Mesenchymal stem cell (in vitro differentiated cells and primary cell): ENCODE measurements around the gene VMAC.
A peak's percentile ranks its signal among the peaks of the same experiment; 100 is the strongest.

Experiments used
- DNase-seq: peaks from one replicate; pipeline ENCODE4 v3.0.0-alpha.2; 2013
- H2AFZ ChIP-seq: one replicate; pipeline ENCODE4 v1.6.1; 2013; ENCODE audit warnings: low read depth, mild to moderate bottlenecking, control low read depth, inconsistent platforms, low read length, moderate library complexity
- H2AK5ac ChIP-seq: 2 replicates; pipeline ENCODE4 v1.6.1; 2013; ENCODE audit warnings: low read length, moderate library complexity, mild to moderate bottlenecking, inconsistent platforms; ENCODE audit not compliant: severe bottlenecking
- H2BK120ac ChIP-seq: one replicate; pipeline ENCODE4 v1.6.1; 2013; ENCODE audit warnings: low read depth, mild to moderate bottlenecking, inconsistent platforms, low read length, moderate library complexity
- H2BK12ac ChIP-seq, 2 experiments: one replicate each; pipeline ENCODE4 v1.6.1; 2013; ENCODE audit warnings: inconsistent platforms in 2 of 2, low read length in 2 of 2, mild to moderate bottlenecking in 2 of 2, moderate library complexity in 2 of 2, control low read depth in 1 of 2
- H2BK15ac ChIP-seq: one replicate; pipeline ENCODE4 v1.6.1; 2013; ENCODE audit warnings: mild to moderate bottlenecking, low read depth, inconsistent platforms; ENCODE audit not compliant: poor library complexity, severe bottlenecking
- H2BK5ac ChIP-seq: 2 replicates; pipeline ENCODE4 v1.6.1; 2013; ENCODE audit warnings: low read depth, mild to moderate bottlenecking, low read length, control low read depth, inconsistent platforms; ENCODE audit not compliant: poor library complexity, severe bottlenecking
- H3K14ac ChIP-seq, 2 experiments: one replicate each; pipeline ENCODE4 v1.6.1; 2013; ENCODE audit warnings: inconsistent platforms in 2 of 2, low read length in 2 of 2, control low read depth in 1 of 2, mild to moderate bottlenecking in 1 of 2, moderate library complexity in 1 of 2
- H3K18ac ChIP-seq, 2 experiments: one replicate each; pipeline ENCODE4 v1.6.1; 2013; ENCODE audit warnings: inconsistent platforms in 2 of 2, low read length in 2 of 2, control low read depth in 1 of 2, low read depth in 1 of 2, mild to moderate bottlenecking in 1 of 2
- H3K23ac ChIP-seq, 2 experiments: one replicate each; pipeline ENCODE4 v1.6.1; 2013; ENCODE audit warnings: inconsistent platforms in 2 of 2, low read length in 2 of 2, mild to moderate bottlenecking in 2 of 2, moderate library complexity in 2 of 2, control low read depth in 1 of 2
- H3K27ac ChIP-seq: 2 replicates; pipeline ENCODE4 v1.5.1; 2013; ENCODE audit warnings: mild to moderate bottlenecking, moderate library complexity, low read length, control low read depth, inconsistent platforms; ENCODE audit not compliant: poor library complexity, severe bottlenecking
- H3K27me3 ChIP-seq, 2 experiments: 2 replicates each; pipeline versions ENCODE4 v1.6.1 to v1.7.0; 2013; ENCODE audit warnings: low read length in 2 of 2, mild to moderate bottlenecking in 2 of 2, moderate library complexity in 2 of 2, control low read depth in 1 of 2, inconsistent platforms in 1 of 2; ENCODE audit not compliant: control insufficient read depth in 1 of 2, insufficient read depth in 1 of 2
- H3K36me3 ChIP-seq, 2 experiments: 2 replicates each; pipeline versions ENCODE4 v1.6.1 to v1.7.0; 2013; ENCODE audit warnings: low read length in 2 of 2, control low read depth in 1 of 2, inconsistent platforms in 1 of 2, low read depth in 1 of 2, mild to moderate bottlenecking in 1 of 2; ENCODE audit not compliant: insufficient read depth in 2 of 2, control insufficient read depth in 1 of 2
- H3K4ac ChIP-seq, 2 experiments: one replicate each; pipeline ENCODE4 v1.6.1; 2013; ENCODE audit warnings: inconsistent platforms in 2 of 2, low read length in 2 of 2, mild to moderate bottlenecking in 2 of 2, moderate library complexity in 2 of 2, control low read depth in 1 of 2, low read depth in 1 of 2
- H3K4me1 ChIP-seq: 2 replicates; pipeline ENCODE4 v1.6.1; 2013; ENCODE audit warnings: low read depth, low read length, control low read depth; ENCODE audit not compliant: control insufficient read depth, insufficient read depth
- H3K4me2 ChIP-seq: 2 replicates; pipeline ENCODE4 v1.6.1; 2013; ENCODE audit warnings: low read length, mild to moderate bottlenecking, inconsistent platforms; ENCODE audit not compliant: poor library complexity, severe bottlenecking
- H3K4me3 ChIP-seq, 2 experiments: 2 replicates each; pipeline versions ENCODE4 v1.5.1 to v1.7.0; 2013; ENCODE audit warnings: low read length in 2 of 2, mild to moderate bottlenecking in 2 of 2, control low read depth in 1 of 2, low read depth in 1 of 2; ENCODE audit not compliant: insufficient read depth in 1 of 2
- H3K79me1 ChIP-seq: replicated peaks from 2 replicates; pipeline ENCODE4 v1.6.1; 2013; ENCODE audit warnings: mild to moderate bottlenecking, control low read depth, low read length, inconsistent platforms; ENCODE audit not compliant: poor library complexity, severe bottlenecking
- H3K9ac ChIP-seq: 2 replicates; pipeline ENCODE4 v1.7.0; 2013; ENCODE audit warnings: mild to moderate bottlenecking, low read length, moderate library complexity
- H3K9me3 ChIP-seq: 2 replicates; pipeline ENCODE4 v1.7.0; 2013; ENCODE audit warnings: mild to moderate bottlenecking, low read length; ENCODE audit not compliant: control insufficient read depth
- H4K8ac ChIP-seq: one replicate; pipeline ENCODE4 v1.6.1; 2013; ENCODE audit warnings: inconsistent platforms, mild to moderate bottlenecking, low read length, moderate library complexity
- H4K91ac ChIP-seq: one replicate; pipeline ENCODE4 v1.6.1; 2013; ENCODE audit warnings: mild to moderate bottlenecking, low read length, inconsistent platforms
- WGBS: methylation state at CpG from one replicate; pipeline ENCODE4 v1.1.7; 2013; ENCODE audit warnings: mixed read lengths; 5-methylcytosine and 5-hydroxymethylcytosine counted together

The VMAC gene

DNA sequence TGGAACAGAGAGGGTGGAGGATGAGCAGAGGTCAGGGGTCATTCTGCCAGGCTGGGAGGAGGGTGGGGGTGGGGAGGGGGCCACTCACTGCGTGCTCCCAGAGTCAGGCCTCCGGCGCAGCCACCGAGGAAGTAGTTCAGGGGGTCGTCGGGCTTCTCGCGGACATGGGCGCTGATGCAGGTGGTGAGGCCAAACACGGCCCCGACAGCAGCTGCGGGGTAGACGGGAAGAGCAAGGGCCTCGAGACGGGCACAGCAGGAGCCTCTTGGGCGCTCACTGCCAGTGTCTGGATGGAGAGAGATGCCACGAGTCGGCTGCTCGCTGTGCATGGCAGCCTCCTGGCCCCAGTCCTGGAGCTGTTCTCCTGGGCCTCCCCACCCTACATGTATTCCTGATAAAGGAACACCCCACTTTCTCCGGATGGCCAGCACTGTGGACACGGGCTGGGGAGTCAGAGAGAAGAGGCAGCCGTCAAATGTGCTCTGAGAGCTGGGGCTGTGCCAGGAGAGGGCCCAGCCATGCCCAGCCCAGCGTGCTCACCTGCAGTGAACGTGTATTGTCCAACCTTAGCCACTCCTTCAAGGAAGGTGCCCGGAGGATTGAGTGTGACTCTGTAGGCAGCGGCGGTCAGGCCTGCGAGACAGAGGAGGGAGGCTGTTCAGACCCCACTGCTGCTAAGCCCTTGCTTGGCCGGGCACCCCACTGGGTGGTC, 8.2 kb upstream of the VMAC start:
- H3K27me3 ChIP-seq, result peaks cover 0 to 11% of the 10 kb centered on the region in 2 experiments
- WGBS, result 98% methylated on average over 29 of the region's 29 CpGs
- peaks cover 38 to 60% of the 10 kb centered on the region in 2 experiments for H3K36me3 ChIP-seq
- H3K4me2 ChIP-seq, result no peak overlapping the region
- H3K79me1 ChIP-seq, result peaks cover 43% of the 10 kb centered on the region
- H2AFZ ChIP-seq, result no peak overlapping the region
- no peak overlapping the region for H4K91ac ChIP-seq
- no peak overlapping the region for H3K9ac ChIP-seq
- no peak for DNase-seq
- no peak overlapping the region for H2AK5ac ChIP-seq
- no peak overlapping the region for H3K27ac ChIP-seq
- H3K18ac ChIP-seq, result no peak overlapping the region
- H2BK15ac ChIP-seq, result no peak overlapping the region
- no peaks in the 10 kb centered on the region for H3K9me3 ChIP-seq
- H3K4me1 ChIP-seq, result peaks cover 39% of the 10 kb centered on the region
- H2BK120ac ChIP-seq, result no peak overlapping the region
- no peak overlapping the region for H2BK12ac ChIP-seq
- H2BK5ac ChIP-seq, result no peak overlapping the region
- no peak overlapping the region for H3K4me3 ChIP-seq
- no peak overlapping the region for H3K23ac ChIP-seq
- no peak overlapping the region for H3K14ac ChIP-seq
- H3K4ac ChIP-seq, result no peak overlapping the region
- H4K8ac ChIP-seq, result no peak overlapping the region

DNA sequence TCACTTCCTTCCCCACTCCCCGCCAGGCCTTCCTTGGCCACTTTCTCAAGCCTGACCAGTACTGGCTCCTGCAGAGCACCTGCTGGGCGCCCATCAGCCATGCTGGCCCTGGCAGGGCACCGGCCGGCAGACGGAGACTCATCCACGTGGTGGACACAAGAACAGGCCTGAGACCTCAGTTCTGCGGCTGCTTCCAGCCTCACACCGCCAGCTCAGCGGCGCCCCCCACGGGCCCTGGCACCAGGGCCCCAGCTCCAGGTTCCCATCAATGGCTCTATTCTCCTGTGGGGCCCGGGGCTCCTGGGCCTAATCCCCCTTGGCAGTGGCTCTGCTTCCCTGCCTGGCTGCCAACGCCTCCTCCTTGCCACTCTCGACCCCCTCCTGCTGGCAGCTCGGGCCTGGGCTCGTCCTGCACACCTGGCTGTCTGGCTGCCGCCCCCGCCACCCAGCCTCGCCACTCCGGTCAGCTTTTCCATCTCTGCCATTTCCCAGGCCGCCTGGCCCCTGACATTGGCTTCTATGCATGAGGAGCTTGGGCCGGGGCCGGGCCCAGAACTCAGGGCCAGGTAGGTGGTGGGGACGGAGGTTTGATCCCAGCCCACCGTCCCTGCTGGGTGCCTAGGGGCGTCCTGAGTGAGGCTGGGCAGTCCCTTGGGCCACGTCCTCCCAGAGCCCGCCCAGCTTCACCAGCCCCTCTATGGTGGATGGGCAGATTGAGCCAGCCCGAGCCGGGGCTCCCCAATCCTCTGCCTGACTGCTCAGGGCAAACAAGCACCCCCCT, 7.3 kb upstream of the VMAC start:
- Histone ChIP-seq H2BK12ac (no peak overlapping the region), H3K14ac (no peak overlapping the region), H3K4ac (no peak overlapping the region), H3K9ac (no peak overlapping the region), H3K79me1 (peaks cover 44% of the 10 kb centered on the region), H4K91ac (no peak overlapping the region), H2AK5ac (no peak overlapping the region), H3K27ac (no peak overlapping the region), H4K8ac (no peak overlapping the region), H2AFZ (no peak overlapping the region), H3K9me3 (no peaks in the 10 kb centered on the region), H2BK120ac (no peak overlapping the region), H3K4me3 (no peak overlapping the region), H3K18ac (no peak overlapping the region), H3K23ac (peak overlapping the region in 1 of 2 experiments; percentile 9), H2BK5ac (no peak overlapping the region), H3K27me3 (peaks cover 0 to 3% of the 10 kb centered on the region in 2 experiments), H2BK15ac (peak overlapping the region; percentile 12), H3K4me2 (no peak overlapping the region), H3K4me1 (peaks cover 34% of the 10 kb centered on the region), H3K36me3 (peaks cover 38 to 60% of the 10 kb centered on the region in 2 experiments)
- DNase-seq, result no peak
- WGBS, result 95% methylated on average over 30 of the region's 30 CpGs

DNA sequence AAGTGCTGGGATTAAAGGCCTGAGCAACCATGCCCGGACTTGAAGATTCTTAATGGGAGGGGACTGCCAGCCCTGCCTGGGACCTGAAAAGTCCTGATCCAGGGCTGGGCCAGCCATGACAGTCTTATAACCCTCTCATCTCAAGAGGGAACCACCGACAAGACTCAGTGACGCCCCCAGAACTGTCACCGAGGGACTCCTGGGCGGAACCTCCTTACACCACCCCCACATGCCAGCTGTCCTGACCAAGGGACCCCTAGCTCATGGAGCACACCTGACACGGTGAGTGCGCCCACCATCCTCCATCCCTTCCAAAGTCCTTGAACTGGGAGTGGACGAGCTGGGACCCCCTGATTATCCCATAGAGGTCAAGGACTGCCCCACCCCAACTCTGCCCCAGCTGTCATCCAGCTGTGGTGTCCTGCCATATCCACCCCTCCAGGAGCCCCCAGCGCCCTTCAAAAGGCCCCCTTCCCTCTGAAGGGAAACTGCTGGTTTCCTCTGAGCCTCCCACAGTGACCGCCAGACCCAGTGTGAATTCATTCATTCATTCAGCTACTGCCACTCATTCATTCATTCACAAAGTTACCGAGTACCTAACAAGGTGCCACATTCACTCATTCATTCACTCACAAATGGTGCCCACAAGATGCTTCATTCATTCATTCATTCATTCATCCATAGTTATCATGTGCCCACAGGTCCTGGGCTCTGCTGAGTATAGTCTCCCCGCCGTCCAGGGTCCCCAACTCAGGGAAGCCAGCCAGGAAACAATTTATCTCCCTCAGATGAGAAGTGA, 4.7 kb upstream of the VMAC start:
- Histone ChIP-seq H2AFZ (no peak overlapping the region), H3K9ac (no peak overlapping the region), H2BK5ac (no peak overlapping the region), H3K4ac (no peak overlapping the region), H4K91ac (no peak overlapping the region), H3K79me1 (peaks cover 45% of the 10 kb centered on the region), H2BK15ac (no peak overlapping the region), H3K23ac (no peak overlapping the region), H3K14ac (no peak overlapping the region), H2AK5ac (no peak overlapping the region), H3K27ac (no peak overlapping the region), H4K8ac (no peak overlapping the region), H3K4me2 (no peak overlapping the region), H2BK12ac (peak overlapping the region in 1 of 2 experiments; percentile 50), H3K27me3 (no peaks in the 10 kb centered on the region), H2BK120ac (no peak overlapping the region), H3K9me3 (no peaks in the 10 kb centered on the region), H3K18ac (no peak overlapping the region), H3K4me1 (peaks cover 23% of the 10 kb centered on the region), H3K4me3 (no peak overlapping the region), H3K36me3 (peaks cover 31 to 50% of the 10 kb centered on the region in 2 experiments)
- DNase-seq, result no peak
- WGBS, result 95% methylated on average over 13 of the region's 13 CpGs

DNA sequence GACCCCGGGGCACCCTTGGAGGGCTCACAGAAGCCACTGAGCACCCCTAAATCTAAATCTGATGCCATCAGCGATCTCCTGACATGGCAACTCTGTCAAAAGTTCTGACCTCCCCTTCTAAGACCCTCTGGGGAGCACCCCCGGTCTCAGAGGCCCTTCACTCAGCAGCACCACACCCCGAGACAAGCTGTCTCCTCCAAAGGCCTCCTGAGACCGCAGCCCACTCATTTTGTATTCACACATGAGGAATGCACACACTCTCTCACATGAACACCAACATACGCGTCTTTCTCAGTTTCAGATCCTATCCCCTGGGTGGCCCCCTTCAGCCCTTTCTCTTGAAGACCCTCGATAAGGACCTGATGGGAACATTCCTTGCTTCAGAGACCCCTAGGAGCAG, 3.7 kb upstream of the VMAC start:
- H3K27me3 ChIP-seq, result no peaks in the 10 kb centered on the region
- no peak overlapping the region for H2BK15ac ChIP-seq
- peaks cover 24% of the 10 kb centered on the region for H3K4me1 ChIP-seq
- no peaks in the 10 kb centered on the region for H3K9me3 ChIP-seq
- H3K18ac ChIP-seq, result no peak overlapping the region
- H2BK5ac ChIP-seq, result no peak overlapping the region
- no peak overlapping the region for H3K4ac ChIP-seq
- WGBS, result 96% methylated on average over 8 of the region's 8 CpGs
- no peak for DNase-seq
- peak overlapping the region in 1 of 2 experiments; percentile 28 for H3K4me3 ChIP-seq
- no peak overlapping the region for H4K8ac ChIP-seq
- H2BK120ac ChIP-seq, result no peak overlapping the region
- no peak overlapping the region for H3K14ac ChIP-seq
- peaks cover 20 to 39% of the 10 kb centered on the region in 2 experiments for H3K36me3 ChIP-seq
- H2BK12ac ChIP-seq, result no peak overlapping the region
- no peak overlapping the region for H3K4me2 ChIP-seq
- H4K91ac ChIP-seq, result no peak overlapping the region
- H3K79me1 ChIP-seq, result peaks cover 39% of the 10 kb centered on the region
- no peak overlapping the region for H2AFZ ChIP-seq
- no peak overlapping the region for H2AK5ac ChIP-seq
- H3K9ac ChIP-seq, result peak overlapping the region; percentile 51
- no peak overlapping the region for H3K27ac ChIP-seq
- H3K23ac ChIP-seq, result no peak overlapping the region
